Endothelial cell (in vitro differentiated cells): ENCODE results near the gene IGSF9. TPM values are rescaled to one million over a fixed set of nuclear protein-coding genes. Genes with fewer than 3 reads are reported as not detected.

Source experiments
- DNase-seq: peaks from one replicate; pipeline ENCODE4 v3.0.0; 2021; ENCODE audit warnings: low spot score
- H3K27ac Mint-ChIP-seq: one replicate; pipeline ENCODE4 v1.8.0; 2021; ENCODE audit warnings: mixed read lengths, inconsistent platforms; ENCODE audit not compliant: unreplicated experiment
- H3K27me3 Mint-ChIP-seq: one replicate; pipeline ENCODE4 v1.8.0; 2021; ENCODE audit warnings: mild to moderate bottlenecking, moderate library complexity, mixed read lengths, inconsistent platforms; ENCODE audit not compliant: unreplicated experiment
- H3K36me3 Mint-ChIP-seq: one replicate; pipeline ENCODE4 v1.8.0; 2021; ENCODE audit warnings: mild to moderate bottlenecking, low read depth, mixed read lengths, inconsistent platforms; ENCODE audit not compliant: unreplicated experiment
- H3K4me1 Mint-ChIP-seq: one replicate; pipeline ENCODE4 v1.8.0; 2021; ENCODE audit warnings: mild to moderate bottlenecking, mixed read lengths, inconsistent platforms; ENCODE audit not compliant: unreplicated experiment
- H3K4me3 Mint-ChIP-seq: one replicate; pipeline ENCODE4 v1.8.0; 2021; ENCODE audit warnings: mild to moderate bottlenecking, mixed read lengths, inconsistent platforms; ENCODE audit not compliant: unreplicated experiment
- H3K9me3 Mint-ChIP-seq: one replicate; pipeline ENCODE4 v1.8.0; 2021; ENCODE audit warnings: mixed read lengths, inconsistent platforms; ENCODE audit not compliant: unreplicated experiment
- total RNA-seq: library from RNA; stranded (reverse); fragmentation: NEBNext Ultra II Directional; extraction: Animal tissue kit (Norgen Biotek cat#: 25700); gene quantifications from one replicate; pipeline ENCODE4 v1.2.1, GENCODE V29; 2021; ENCODE audit not compliant: unreplicated experiment
- TF ChIP-seq, protein P1 (sequence below): fragments of 200-600 bp; sonication (generic); IDR thresholded peaks from one replicate; pipeline ENCODE4 v1.5.0; 2021; ENCODE audit warnings: antibody characterized with exemption; ENCODE audit not compliant: unreplicated experiment

The IGSF9 gene
- total RNA-seq, 1 donor from 2014 or later = 2.2 TPM

GRCh38 chr1:159934136-159935039, 11.0 kb downstream of the IGSF9 start:
- H3K27ac Mint-ChIP-seq = peak overlapping the region; percentile 46
- H3K36me3 Mint-ChIP-seq = peaks cover 12% of the 10 kb centered on the region
- H3K27me3 Mint-ChIP-seq = peaks cover 18% of the 10 kb centered on the region
- H3K9me3 Mint-ChIP-seq = no peaks in the 10 kb centered on the region
- TF ChIP-seq, protein P1, sequence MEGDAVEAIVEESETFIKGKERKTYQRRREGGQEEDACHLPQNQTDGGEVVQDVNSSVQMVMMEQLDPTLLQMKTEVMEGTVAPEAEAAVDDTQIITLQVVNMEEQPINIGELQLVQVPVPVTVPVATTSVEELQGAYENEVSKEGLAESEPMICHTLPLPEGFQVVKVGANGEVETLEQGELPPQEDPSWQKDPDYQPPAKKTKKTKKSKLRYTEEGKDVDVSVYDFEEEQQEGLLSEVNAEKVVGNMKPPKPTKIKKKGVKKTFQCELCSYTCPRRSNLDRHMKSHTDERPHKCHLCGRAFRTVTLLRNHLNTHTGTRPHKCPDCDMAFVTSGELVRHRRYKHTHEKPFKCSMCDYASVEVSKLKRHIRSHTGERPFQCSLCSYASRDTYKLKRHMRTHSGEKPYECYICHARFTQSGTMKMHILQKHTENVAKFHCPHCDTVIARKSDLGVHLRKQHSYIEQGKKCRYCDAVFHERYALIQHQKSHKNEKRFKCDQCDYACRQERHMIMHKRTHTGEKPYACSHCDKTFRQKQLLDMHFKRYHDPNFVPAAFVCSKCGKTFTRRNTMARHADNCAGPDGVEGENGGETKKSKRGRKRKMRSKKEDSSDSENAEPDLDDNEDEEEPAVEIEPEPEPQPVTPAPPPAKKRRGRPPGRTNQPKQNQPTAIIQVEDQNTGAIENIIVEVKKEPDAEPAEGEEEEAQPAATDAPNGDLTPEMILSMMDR = no peak
- no peaks in the 10 kb centered on the region for H3K4me1 Mint-ChIP-seq
- no peak for DNase-seq
- H3K4me3 Mint-ChIP-seq = no peak overlapping the region

- H3K36me3 Mint-ChIP-seq = peaks cover 16% of the 10 kb centered on the region
- no peak overlapping the region for H3K4me3 Mint-ChIP-seq
- H3K9me3 Mint-ChIP-seq = no peaks in the 10 kb centered on the region
- H3K4me1 Mint-ChIP-seq = no peaks in the 10 kb centered on the region
- TF ChIP-seq, protein P1 = no peak
- peak overlapping the region; percentile 30 for H3K27ac Mint-ChIP-seq
- peaks cover 18% of the 10 kb centered on the region for H3K27me3 Mint-ChIP-seq
- DNase-seq = no peak
Measured at GRCh38 chr1:159933347-159933746, 12.1 kb downstream of the IGSF9 start.

GRCh38 chr1:159932296-159933285, 12.8 kb downstream of the IGSF9 start:
- TF ChIP-seq, protein P1 = no peak
- Mint-ChIP-seq H3K4me3 (no peak overlapping the region), H3K4me1 (no peaks in the 10 kb centered on the region), H3K36me3 (peaks cover 16% of the 10 kb centered on the region), H3K27ac (peak overlapping the region; percentile 30), H3K27me3 (peaks cover 18% of the 10 kb centered on the region), H3K9me3 (no peaks in the 10 kb centered on the region)
- DNase-seq = no peak

- Mint-ChIP-seq H3K27me3 (peaks cover 18% of the 10 kb centered on the region), H3K4me3 (no peak overlapping the region), H3K36me3 (peaks cover 16% of the 10 kb centered on the region), H3K4me1 (no peaks in the 10 kb centered on the region), H3K9me3 (no peaks in the 10 kb centered on the region), H3K27ac (no peak overlapping the region)
- no peak for DNase-seq
- TF ChIP-seq, protein P1 = no peak
Measured at GRCh38 chr1:159931795-159932173, 13.6 kb downstream of the IGSF9 start.
